ENCODE results near the gene CCBE1. TPM values are rescaled to one million over a fixed set of nuclear protein-coding genes. Genes with fewer than 3 reads are reported as not detected.
"Not testable (repeated sequence)": the region's sequence is repeated elsewhere in the genome, so short reads cannot be mapped to it uniquely, and the experiment has no call there.

CCBE1 gene
- polyA plus RNA-seq, 4 donors: 33.2 to 45.3 (median 40.1) TPM

- no peak for DNase-seq (ENCODE audit: low read depth in 4 of 4, low spot score in 2 of 4)
Observed at GRCh38 chr18:59659508-59660170, 37.6 kb downstream of the CCBE1 start.

- DNase-seq (ENCODE audit: low read depth in 4 of 4, low spot score in 2 of 4): no peak
Observed at GRCh38 chr18:59658941-59659340, 38.3 kb downstream of the CCBE1 start.

GRCh38 chr18:59657012-59657411 lies 40.2 kb downstream of the CCBE1 start:
- DNase-seq (ENCODE audit: low read depth in 4 of 4, low spot score in 2 of 4): no peak

- DNase-seq (ENCODE audit: low read depth in 4 of 4, low spot score in 2 of 4): no peak
Observed at GRCh38 chr18:59656373-59656887, 40.8 kb downstream of the CCBE1 start.

- no peak for DNase-seq (ENCODE audit: low read depth in 4 of 4, low spot score in 2 of 4)
Observed at GRCh38 chr18:59655676-59656075, 41.5 kb downstream of the CCBE1 start.

GRCh38 chr18:59651071-59651470 lies 46.2 kb downstream of the CCBE1 start:
- no peak for DNase-seq (ENCODE audit: low read depth in 4 of 4, low spot score in 2 of 4)

GRCh38 chr18:59650266-59650820 lies 46.9 kb downstream of the CCBE1 start:
- no peak for DNase-seq (ENCODE audit: low read depth in 4 of 4, low spot score in 2 of 4)

GRCh38 chr18:59649591-59649990 lies 47.6 kb downstream of the CCBE1 start:
- no peak for DNase-seq (ENCODE audit: low read depth in 4 of 4, low spot score in 2 of 4)

GRCh38 chr18:59648469-59648868 lies 48.8 kb downstream of the CCBE1 start:
- DNase-seq (ENCODE audit: low read depth in 4 of 4, low spot score in 2 of 4): not testable (repeated sequence)

GRCh38 chr18:59646963-59647307 lies 50.3 kb downstream of the CCBE1 start:
- DNase-seq (ENCODE audit: low read depth in 4 of 4, low spot score in 2 of 4): no peak

- no peak for DNase-seq (ENCODE audit: low read depth in 4 of 4, low spot score in 2 of 4)
Observed at GRCh38 chr18:59646228-59646962, 50.8 kb downstream of the CCBE1 start.

- no peak for DNase-seq (ENCODE audit: low read depth in 4 of 4, low spot score in 2 of 4)
Observed at GRCh38 chr18:59643740-59644139, 53.5 kb downstream of the CCBE1 start.

- DNase-seq (ENCODE audit: low read depth in 4 of 4, low spot score in 2 of 4): no peak
Observed at GRCh38 chr18:59640721-59641120, 56.5 kb downstream of the CCBE1 start.

GRCh38 chr18:59639821-59640220 lies 57.4 kb downstream of the CCBE1 start:
- DNase-seq (ENCODE audit: low read depth in 4 of 4, low spot score in 2 of 4): no peak

- DNase-seq (ENCODE audit: low read depth in 4 of 4, low spot score in 2 of 4): no peak
Observed at GRCh38 chr18:59639136-59639535, 58.1 kb downstream of the CCBE1 start.

- DNase-seq (ENCODE audit: low read depth in 4 of 4, low spot score in 2 of 4): no peak
Observed at GRCh38 chr18:59633961-59634485, 63.2 kb downstream of the CCBE1 start.

GRCh38 chr18:59633317-59633716 lies 63.9 kb downstream of the CCBE1 start:
- DNase-seq (ENCODE audit: low read depth in 4 of 4, low spot score in 2 of 4): no peak

- no peak for DNase-seq (ENCODE audit: low read depth in 4 of 4, low spot score in 2 of 4)
Observed at GRCh38 chr18:59631583-59632181, 65.5 kb downstream of the CCBE1 start.

- no peak for DNase-seq (ENCODE audit: low read depth in 4 of 4, low spot score in 2 of 4)
Observed at GRCh38 chr18:59629894-59630293, 67.3 kb downstream of the CCBE1 start.

- no peak for DNase-seq (ENCODE audit: low read depth in 4 of 4, low spot score in 2 of 4)
Observed at GRCh38 chr18:59628995-59629394, 68.2 kb downstream of the CCBE1 start.

- no peak for DNase-seq (ENCODE audit: low read depth in 4 of 4, low spot score in 2 of 4)
Observed at GRCh38 chr18:59627414-59627813, 69.8 kb downstream of the CCBE1 start.

Measured in left renal cortex interstitium (tissue), 4 donors.